Gastrocnemius medialis (tissue), 4 donors: Measurements from ENCODE around the gene EFEMP1. TPM values are rescaled to one million over a fixed set of nuclear protein-coding genes. Genes with fewer than 3 reads are reported as not detected.
"Not testable (repeated sequence)": the region's sequence is repeated elsewhere in the genome, so short reads cannot be mapped to it uniquely, and the experiment has no call there.

Source experiments
- ATAC-seq, 2 donors: fragments of 150-250 bp; one replicate each; pipeline ENCODE4 v1.9.1; 2016
- DNase-seq, 2 donors: peaks; one replicate each; pipeline ENCODE4 v3.0.0-alpha.2; 2019
- H3K27ac ChIP-seq, 4 donors: fragments of 200-600 bp; sonication (generic); 1 replicate in 1 of 4; 2 replicates in 3 of 4; pipeline ENCODE4 v1.5.1; 2016 to 2018; ENCODE audit warnings: mild to moderate bottlenecking in 2 of 4, moderate library complexity in 1 of 4
- H3K27me3 ChIP-seq, 3 donors: fragments of 200-600 bp; sonication (generic) in 2 of 3; 1 replicate in 1 of 3; 2 replicates in 2 of 3; pipeline versions ENCODE4 v1.5.1 to v1.6.0; 2016 to 2019; ENCODE audit warnings: mild to moderate bottlenecking in 1 of 3, moderate library complexity in 1 of 3
- H3K36me3 ChIP-seq, 2 donors: fragments of 200-600 bp; sonication (generic) in 1 of 2; one replicate each; pipeline ENCODE4 v1.5.1; 2017 to 2018
- H3K4me1 ChIP-seq, 2 donors: fragments of 200-600 bp; sonication (generic) in 1 of 2; one replicate each; pipeline ENCODE4 v1.5.1; 2016 to 2017; ENCODE audit warnings: mild to moderate bottlenecking in 2 of 2
- H3K4me3 ChIP-seq, 4 donors: fragments of 200-600 bp; sonication (generic) in 3 of 4; 1 replicate in 1 of 4; 2 replicates in 3 of 4; pipeline ENCODE4 v1.5.1; 2016 to 2019; ENCODE audit warnings: mild to moderate bottlenecking in 2 of 4
- H3K9me3 ChIP-seq, 3 donors: fragments of 200-600 bp; sonication (generic) in 2 of 3; 1 replicate in 1 of 3; 2 replicates in 2 of 3; pipeline ENCODE4 v1.5.1; 2016 to 2019
- CTCF ChIP-seq, 5 experiments: fragments of 450-650 bp in 3 of 5; fragments of 200-600 bp in 2 of 5; sonication (generic) in 2 of 5; IDR thresholded peaks in 4 of 5; conservative IDR thresholded peaks in 1 of 5; 1 replicate in 4 of 5; 2 replicates in 1 of 5; pipeline ENCODE4 v1.5.1; 2016 to 2019; ENCODE audit warnings: antibody characterized with exemption in 5 of 5, mild to moderate bottlenecking in 3 of 5, moderate library complexity in 3 of 5
- POLR2A ChIP-seq, 2 donors: fragments of 450-650 bp; IDR thresholded peaks; one replicate each; pipeline ENCODE4 v1.6.1; 2017; ENCODE audit warnings: antibody characterized with exemption in 2 of 2, mild to moderate bottlenecking in 2 of 2, moderate library complexity in 2 of 2
- in situ Hi-C, 4 donors: fragments of 200-750 bp; cut with MboI; loops; one replicate each; pipeline versions ENCODE4 v1.15.0 to v1.8.0; 2017; ENCODE audit warnings: low sequenced_read_pairs in 4 of 4
- intact Hi-C: fragments of 100-400 bp; cut with DNase I; formaldehyde crosslinking; loops from one replicate; pipeline ENCODE4 v1.15.1; 2023; ENCODE audit warnings: low total_unique reads
- total RNA-seq, 4 donors: library from RNA; depleted of rRNA; stranded (reverse); fragments of >200 nt; gene quantifications; one replicate each; pipeline versions ENCODE4 v1.1.0 to v1.2.3, GENCODE V29; 2016

The EFEMP1 gene
- total RNA-seq, 4 donors from 2014 or later = 1.5 to 30.1 (median 20.8) TPM

GRCh38 chr2:55840460-55840859 is 83.1 kb downstream of the EFEMP1 start:
- Histone ChIP-seq H3K36me3 (no peaks in the 10 kb centered on the region), H3K4me1 (peaks cover 0 to 12% of the 10 kb centered on the region in 2 donors), H3K4me3 (no peak overlapping the region), H3K9me3 (no peaks in the 10 kb centered on the region), H3K27me3 (no peaks in the 10 kb centered on the region), H3K27ac (no peak overlapping the region)
- ATAC-seq (no peak), DNase-seq (no peak)
- no peak for TF ChIP-seq CTCF (IDR thresholded peaks at IDR 0.05 in 4 of 5, conservative IDR thresholded peaks at IDR 0.05 in 1 of 5)
- intact Hi-C loops (no loop called here), in situ Hi-C loops (no loop called here)

GRCh38 chr2:55839182-55839819 is 84.3 kb downstream of the EFEMP1 start:
- H3K27me3 ChIP-seq = no peaks in the 10 kb centered on the region
- H3K36me3 ChIP-seq = no peaks in the 10 kb centered on the region
- intact Hi-C loops = no loop called here
- in situ Hi-C loops = no loop called here
- peaks cover 0 to 9% of the 10 kb centered on the region in 2 donors for H3K4me1 ChIP-seq
- no peaks in the 10 kb centered on the region for H3K9me3 ChIP-seq
- no peak overlapping the region for H3K27ac ChIP-seq
- DNase-seq (no peak), ATAC-seq (no peak)
- no peak for TF ChIP-seq CTCF (IDR thresholded peaks at IDR 0.05 in 4 of 5, conservative IDR thresholded peaks at IDR 0.05 in 1 of 5)
- no peak for TF ChIP-seq POLR2A (IDR thresholded peaks at IDR 0.05)
- H3K4me3 ChIP-seq = no peak overlapping the region

- H3K4me1 ChIP-seq = peaks cover 0 to 9% of the 10 kb centered on the region in 2 donors
- H3K9me3 ChIP-seq = no peaks in the 10 kb centered on the region
- no peak for ATAC-seq
- TF ChIP-seq POLR2A (IDR thresholded peaks at IDR 0.05) (no peak), CTCF (IDR thresholded peaks at IDR 0.05 in 4 of 5, conservative IDR thresholded peaks at IDR 0.05 in 1 of 5) (no peak)
- no peak for DNase-seq
- no peak overlapping the region for H3K27ac ChIP-seq
- in situ Hi-C loops = no loop called here
- no peaks in the 10 kb centered on the region for H3K27me3 ChIP-seq
- H3K4me3 ChIP-seq = no peak overlapping the region
- H3K36me3 ChIP-seq = no peaks in the 10 kb centered on the region
- intact Hi-C loops = no loop called here
Measured at GRCh38 chr2:55838653-55839052, 84.9 kb downstream of the EFEMP1 start.

- H3K27ac ChIP-seq, H3K36me3 ChIP-seq, H3K4me1 ChIP-seq, H3K9me3 ChIP-seq, DNase-seq, H3K27me3 ChIP-seq, ATAC-seq, intact Hi-C loops, H3K4me3 ChIP-seq, in situ Hi-C loops: not testable (repeated sequence)
Measured at GRCh38 chr2:55838117-55838516, 85.5 kb downstream of the EFEMP1 start.

GRCh38 chr2:55837073-55837472 is 86.5 kb downstream of the EFEMP1 start:
- no peak for ATAC-seq
- in situ Hi-C loops = no loop called here
- DNase-seq = no peak

GRCh38 chr2:55831671-55832410 is 91.7 kb downstream of the EFEMP1 start:
- H3K27ac ChIP-seq, H3K27me3 ChIP-seq, H3K9me3 ChIP-seq, H3K36me3 ChIP-seq, H3K4me1 ChIP-seq, intact Hi-C loops, H3K4me3 ChIP-seq, DNase-seq, in situ Hi-C loops, ATAC-seq: not testable (repeated sequence)

More at GRCh38 chr2:55837073-55837472, 86.5 kb downstream of the EFEMP1 start:
- TF ChIP-seq POLR2A (IDR thresholded peaks at IDR 0.05) (no peak), CTCF (IDR thresholded peaks at IDR 0.05 in 4 of 5, conservative IDR thresholded peaks at IDR 0.05 in 1 of 5) (no peak)
- no peaks in the 10 kb centered on the region for H3K9me3 ChIP-seq
- peaks cover 0 to 9% of the 10 kb centered on the region in 2 donors for H3K4me1 ChIP-seq
- no peaks in the 10 kb centered on the region for H3K27me3 ChIP-seq
- intact Hi-C loops = no loop called here
- no peaks in the 10 kb centered on the region for H3K36me3 ChIP-seq
- no peak overlapping the region for H3K4me3 ChIP-seq
- no peak overlapping the region for H3K27ac ChIP-seq
